Endodermal cell (in vitro differentiated cells): ENCODE measurements around the gene UPB1. TPM values are rescaled to one million over a fixed set of nuclear protein-coding genes. Genes with fewer than 3 reads are reported as not detected.

Source experiments
- DNase-seq: peaks from one replicate; pipeline ENCODE4 v3.0.0-alpha.2; 2017
- H3K27ac ChIP-seq: 2 replicates; pipeline ENCODE4 v1.5.1; 2013; ENCODE audit warnings: mild to moderate bottlenecking, low read depth, low read length, moderate library complexity
- H3K27me3 ChIP-seq: 2 replicates; pipeline ENCODE4 v1.6.1; 2013; ENCODE audit warnings: mild to moderate bottlenecking, low read length, moderate library complexity; ENCODE audit not compliant: insufficient read depth, control insufficient read depth, poor library complexity, severe bottlenecking
- H3K36me3 ChIP-seq: 2 replicates; pipeline ENCODE4 v1.7.0; 2013; ENCODE audit warnings: mild to moderate bottlenecking, low read length, moderate library complexity; ENCODE audit not compliant: control insufficient read depth, insufficient read depth
- H3K4me1 ChIP-seq: one replicate; pipeline ENCODE4 v1.7.0; 2013; ENCODE audit warnings: low read length; ENCODE audit not compliant: control insufficient read depth, insufficient read depth
- H3K4me3 ChIP-seq: 2 replicates; pipeline ENCODE4 v1.5.1; 2013; ENCODE audit warnings: mild to moderate bottlenecking, low read length, moderate library complexity
- H3K9ac ChIP-seq: 2 replicates; pipeline ENCODE4 v1.6.1; 2013; ENCODE audit warnings: mild to moderate bottlenecking, low read length, moderate library complexity; ENCODE audit not compliant: poor library complexity, severe bottlenecking; ENCODE audit errors: extremely low read depth
- H3K9me3 ChIP-seq: 2 replicates; pipeline ENCODE4 v1.6.1; 2013; ENCODE audit warnings: mild to moderate bottlenecking, low read length, moderate library complexity; ENCODE audit not compliant: control insufficient read depth
- H3K27ac Mint-ChIP-seq: 2 replicates; pipeline ENCODE4 v1.8.0; 2020; ENCODE audit warnings: mixed read lengths
- H3K27me3 Mint-ChIP-seq: 2 replicates; pipeline ENCODE4 v1.8.0; 2021; ENCODE audit warnings: mild to moderate bottlenecking, mixed read lengths; ENCODE audit not compliant: insufficient read depth
- H3K36me3 Mint-ChIP-seq: 2 replicates; pipeline ENCODE4 v1.8.0; 2020; ENCODE audit warnings: low read depth, mixed read lengths
- H3K4me1 Mint-ChIP-seq: 2 replicates; pipeline ENCODE4 v1.8.0; 2020; ENCODE audit warnings: mixed read lengths
- H3K4me3 Mint-ChIP-seq: 2 replicates; pipeline ENCODE4 v1.8.0; 2020; ENCODE audit warnings: mild to moderate bottlenecking, moderate library complexity, mixed read lengths
- H3K9me3 Mint-ChIP-seq: 2 replicates; pipeline ENCODE4 v1.8.0; 2020; ENCODE audit warnings: mild to moderate bottlenecking, mixed read lengths
- WGBS, 2 experiments: methylation state at CpG; one replicate each; pipeline versions ENCODE4 v1.1.5 to v1.1.7; 2013; ENCODE audit warnings: missing lambda C conversion rate in 2 of 2, mixed read lengths in 1 of 2; ENCODE audit not compliant: insufficient coverage in 1 of 2, insufficient read length in 1 of 2; 5-methylcytosine and 5-hydroxymethylcytosine counted together
- total RNA-seq, 2 donors: library from RNA; stranded (reverse); fragmentation: NEBNext Ultra II Directional in 1 of 2; extraction: Animal tissue kit (Norgen Biotek cat#: 25700) in 1 of 2; gene quantifications; 2 replicates in 1 of 2; 3 replicates in 1 of 2; pipeline ENCODE4 v1.2.1, GENCODE V29; 2021
- TF ChIP-seq, protein P1 (sequence below): fragments of 200-600 bp; sonication (generic); conservative IDR thresholded peaks from 2 replicates; pipeline ENCODE4 v1.5.0; 2021; ENCODE audit warnings: antibody characterized with exemption, mild to moderate bottlenecking

The UPB1 gene
- total RNA-seq, 2 donors from 2014 or later: 0.40 TPM; not detected in 1

DNA sequence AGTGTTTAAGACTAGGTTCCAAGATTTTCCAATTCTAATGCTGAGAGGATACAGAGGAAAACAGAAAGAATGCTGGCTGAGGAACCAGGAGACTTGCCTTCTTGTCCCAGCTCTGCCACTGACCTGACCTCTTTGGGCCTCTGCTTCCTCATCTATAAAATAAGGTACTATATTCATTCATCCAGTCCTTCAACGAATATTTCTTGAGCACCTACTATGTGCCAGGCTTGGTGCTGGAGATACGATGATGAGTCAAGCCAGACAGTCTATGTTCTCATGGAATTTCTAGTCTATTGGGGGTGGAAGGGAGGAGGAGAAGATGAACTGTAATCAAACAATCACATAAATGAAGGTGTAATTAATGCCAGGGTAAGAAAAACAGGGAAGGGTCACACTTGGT lies 27.8 kb upstream of the UPB1 start:
- H3K4me1 ChIP-seq: peaks cover 11% of the 10 kb centered on the region
- no peaks in the 10 kb centered on the region for H3K36me3 Mint-ChIP-seq
- no peak overlapping the region for H3K4me3 Mint-ChIP-seq
- 93 to 94% methylated on average over 2 of the region's 2 CpGs for WGBS, 2 experiments
- H3K36me3 ChIP-seq: no peaks in the 10 kb centered on the region
- H3K27me3 ChIP-seq: no peaks in the 10 kb centered on the region
- no peaks in the 10 kb centered on the region for H3K27me3 Mint-ChIP-seq
- no peak overlapping the region for H3K9ac ChIP-seq
- TF ChIP-seq, protein P1, sequence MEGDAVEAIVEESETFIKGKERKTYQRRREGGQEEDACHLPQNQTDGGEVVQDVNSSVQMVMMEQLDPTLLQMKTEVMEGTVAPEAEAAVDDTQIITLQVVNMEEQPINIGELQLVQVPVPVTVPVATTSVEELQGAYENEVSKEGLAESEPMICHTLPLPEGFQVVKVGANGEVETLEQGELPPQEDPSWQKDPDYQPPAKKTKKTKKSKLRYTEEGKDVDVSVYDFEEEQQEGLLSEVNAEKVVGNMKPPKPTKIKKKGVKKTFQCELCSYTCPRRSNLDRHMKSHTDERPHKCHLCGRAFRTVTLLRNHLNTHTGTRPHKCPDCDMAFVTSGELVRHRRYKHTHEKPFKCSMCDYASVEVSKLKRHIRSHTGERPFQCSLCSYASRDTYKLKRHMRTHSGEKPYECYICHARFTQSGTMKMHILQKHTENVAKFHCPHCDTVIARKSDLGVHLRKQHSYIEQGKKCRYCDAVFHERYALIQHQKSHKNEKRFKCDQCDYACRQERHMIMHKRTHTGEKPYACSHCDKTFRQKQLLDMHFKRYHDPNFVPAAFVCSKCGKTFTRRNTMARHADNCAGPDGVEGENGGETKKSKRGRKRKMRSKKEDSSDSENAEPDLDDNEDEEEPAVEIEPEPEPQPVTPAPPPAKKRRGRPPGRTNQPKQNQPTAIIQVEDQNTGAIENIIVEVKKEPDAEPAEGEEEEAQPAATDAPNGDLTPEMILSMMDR: no peak
- H3K9me3 Mint-ChIP-seq: no peaks in the 10 kb centered on the region
- H3K27ac Mint-ChIP-seq: no peak overlapping the region
- H3K4me3 ChIP-seq: no peak overlapping the region
- DNase-seq: no peak
- no peak overlapping the region for H3K27ac ChIP-seq
- H3K9me3 ChIP-seq: no peaks in the 10 kb centered on the region
- peaks cover 18% of the 10 kb centered on the region for H3K4me1 Mint-ChIP-seq

DNA sequence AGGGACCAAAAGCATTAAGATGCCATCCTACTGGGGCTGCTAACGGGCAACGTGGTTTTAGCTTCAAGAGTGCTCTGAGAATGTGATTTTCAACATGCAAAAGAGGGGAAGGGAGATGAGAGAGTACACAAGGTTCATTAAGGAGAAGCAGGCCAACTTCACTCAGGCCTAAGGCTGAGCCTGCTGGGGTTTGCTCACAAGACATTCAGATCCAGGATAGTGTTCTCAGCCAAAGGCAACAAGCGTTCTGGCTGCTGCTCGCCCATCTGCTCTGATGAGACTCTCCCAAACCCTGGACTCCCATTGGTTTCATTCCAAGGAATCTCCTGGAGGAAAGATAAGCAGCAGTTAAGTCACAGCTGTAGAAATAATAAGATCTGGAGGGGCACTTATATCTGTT lies 23.6 kb upstream of the UPB1 start:
- Mint-ChIP-seq H3K4me1 (peaks cover 11% of the 10 kb centered on the region), H3K9me3 (peaks cover 6% of the 10 kb centered on the region), H3K27ac (no peak overlapping the region), H3K27me3 (no peaks in the 10 kb centered on the region), H3K4me3 (no peak overlapping the region), H3K36me3 (no peaks in the 10 kb centered on the region)
- Histone ChIP-seq H3K36me3 (no peaks in the 10 kb centered on the region), H3K27ac (no peak overlapping the region), H3K9ac (no peak overlapping the region), H3K27me3 (no peaks in the 10 kb centered on the region), H3K9me3 (peaks cover 9% of the 10 kb centered on the region), H3K4me3 (no peak overlapping the region), H3K4me1 (peaks cover 7% of the 10 kb centered on the region)
- no peak for DNase-seq
- 92 to 96% methylated on average over 4 of the region's 4 CpGs for WGBS, 2 experiments
- TF ChIP-seq, protein P1: no peak

DNA sequence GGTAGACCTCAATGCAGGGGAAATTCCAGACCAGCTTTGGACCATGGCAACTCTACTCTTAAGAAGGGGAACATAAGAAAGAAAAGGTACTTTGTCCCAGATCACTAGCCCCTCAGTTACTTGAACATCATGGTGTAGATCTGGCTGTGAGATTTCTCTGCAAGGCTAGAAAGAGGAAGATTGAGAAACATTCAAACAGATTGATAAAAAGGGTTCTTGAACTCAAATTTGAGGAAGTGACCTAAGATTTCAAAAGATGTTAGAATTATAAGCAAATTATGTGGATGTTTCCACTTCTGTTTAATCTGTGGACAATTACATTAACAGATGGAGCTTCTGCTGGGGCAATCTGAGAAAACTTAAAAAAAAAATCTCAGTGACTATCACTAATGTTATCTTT lies 21.8 kb upstream of the UPB1 start:
- Histone ChIP-seq H3K27me3 (no peaks in the 10 kb centered on the region), H3K9me3 (peaks cover 9% of the 10 kb centered on the region), H3K36me3 (no peaks in the 10 kb centered on the region), H3K4me1 (no peaks in the 10 kb centered on the region), H3K27ac (no peak overlapping the region), H3K4me3 (no peak overlapping the region), H3K9ac (no peak overlapping the region)
- Mint-ChIP-seq H3K27ac (no peak overlapping the region), H3K4me3 (no peak overlapping the region), H3K27me3 (no peaks in the 10 kb centered on the region), H3K4me1 (no peaks in the 10 kb centered on the region), H3K9me3 (peaks cover 6% of the 10 kb centered on the region), H3K36me3 (no peaks in the 10 kb centered on the region)
- TF ChIP-seq, protein P1: no peak
- no peak for DNase-seq
